GM12873 (cell line): ENCODE measurements around the gene SMIM1.

Experiments used
- CTCF ChIP-seq: IDR thresholded peaks from 2 replicates; pipeline ENCODE4 v1.5.1; 2012; ENCODE audit warnings: low read depth, mild to moderate bottlenecking, moderate library complexity, low read length, control low read depth; ENCODE audit not compliant: insufficient read depth; ENCODE audit errors: missing control alignments

Gene SMIM1

GRCh38 chr1:3814065-3814464 lies 41.5 kb downstream of the SMIM1 start:
- no peak for TF ChIP-seq CTCF

- TF ChIP-seq CTCF: no peak
Observed at GRCh38 chr1:3814771-3815561, 42.4 kb downstream of the SMIM1 start.

GRCh38 chr1:3816331-3817137 lies 44.0 kb downstream of the SMIM1 start:
- no peak for TF ChIP-seq CTCF

GRCh38 chr1:3817138-3817740 lies 44.7 kb downstream of the SMIM1 start:
- no peak for TF ChIP-seq CTCF

GRCh38 chr1:3817821-3818597 lies 45.5 kb downstream of the SMIM1 start:
- no peak for TF ChIP-seq CTCF

- TF ChIP-seq CTCF: no peak
Observed at GRCh38 chr1:3819771-3820200, 47.2 kb downstream of the SMIM1 start.
